Ascending aorta (tissue), 2 donors: ENCODE data around the gene SCML1. TPM values are rescaled to one million over a fixed set of nuclear protein-coding genes. Genes with fewer than 3 reads are reported as not detected.

ENCODE experiments used
- DNase-seq, 2 donors: peaks; one replicate each; pipeline ENCODE4 v3.0.0-alpha.2; 2019; ENCODE audit warnings: low spot score in 2 of 2
- H3K27ac ChIP-seq, 2 donors: fragments of 200-600 bp; sonication (generic); one replicate each; pipeline ENCODE4 v1.5.1; 2016 to 2017; ENCODE audit warnings: mild to moderate bottlenecking in 1 of 2
- H3K27me3 ChIP-seq: fragments of 200-600 bp; sonication (generic); one replicate; pipeline ENCODE4 v1.5.1; 2017
- H3K36me3 ChIP-seq, 2 donors: fragments of 200-600 bp; sonication (generic); one replicate each; pipeline ENCODE4 v1.5.1; 2016
- H3K4me1 ChIP-seq, 2 donors: fragments of 200-600 bp; sonication (generic); one replicate each; pipeline ENCODE4 v1.5.1; 2016 to 2017; ENCODE audit warnings: mild to moderate bottlenecking in 1 of 2
- H3K4me3 ChIP-seq, 2 donors: fragments of 200-600 bp; sonication (generic); one replicate each; pipeline ENCODE4 v1.5.1; 2016 to 2017; ENCODE audit warnings: mild to moderate bottlenecking in 1 of 2
- H3K9me3 ChIP-seq, 2 donors: fragments of 200-600 bp; sonication (generic); one replicate each; pipeline ENCODE4 v1.5.1; 2016
- CTCF ChIP-seq, 3 experiments: fragments of 200-600 bp in 2 of 3; fragments of 450-650 bp in 1 of 3; sonication (generic) in 2 of 3; IDR thresholded peaks; one replicate each; pipeline ENCODE4 v1.5.1; 2016 to 2019; ENCODE audit warnings: antibody characterized with exemption in 3 of 3, mild to moderate bottlenecking in 1 of 3, moderate library complexity in 1 of 3
- intact Hi-C: fragments of 100-400 bp; cut with DNase I; formaldehyde crosslinking; loops from one replicate; pipeline ENCODE4 v1.15.1; 2023
- total RNA-seq: library from RNA; depleted of rRNA; stranded (reverse); fragments of >200 nt; gene quantifications from one replicate; pipeline ENCODE4 v1.1.0, GENCODE V29; 2016

Gene SCML1
- total RNA-seq, 1 donor from 2014 or later: 5.7 TPM

GRCh38 chrX:17768997-17769396 is 31.7 kb downstream of the SCML1 start:
- intact Hi-C loops: no loop called here
- Histone ChIP-seq H3K4me3 (no peak overlapping the region), H3K9me3 (no peaks in the 10 kb centered on the region), H3K36me3 (no peaks in the 10 kb centered on the region), H3K27me3 (no peaks in the 10 kb centered on the region), H3K4me1 (no peaks in the 10 kb centered on the region), H3K27ac (no peak overlapping the region)
- no peak for TF ChIP-seq CTCF (IDR thresholded peaks at IDR 0.05)
- DNase-seq: no peak

- intact Hi-C loops: no loop called here
- Histone ChIP-seq H3K4me1 (no peaks in the 10 kb centered on the region), H3K36me3 (no peaks in the 10 kb centered on the region), H3K4me3 (no peak overlapping the region), H3K9me3 (no peaks in the 10 kb centered on the region), H3K27me3 (no peaks in the 10 kb centered on the region), H3K27ac (no peak overlapping the region)
- DNase-seq: no peak
- TF ChIP-seq CTCF (IDR thresholded peaks at IDR 0.05): no peak
Measured at GRCh38 chrX:17769701-17770269, 32.5 kb downstream of the SCML1 start.

- intact Hi-C loops: no loop called here
- no peaks in the 10 kb centered on the region for H3K4me1 ChIP-seq
- no peak for TF ChIP-seq CTCF (IDR thresholded peaks at IDR 0.05)
- H3K27ac ChIP-seq: no peak overlapping the region
- H3K4me3 ChIP-seq: no peak overlapping the region
- H3K27me3 ChIP-seq: no peaks in the 10 kb centered on the region
- no peaks in the 10 kb centered on the region for H3K9me3 ChIP-seq
- DNase-seq: no peak
- H3K36me3 ChIP-seq: no peaks in the 10 kb centered on the region
Measured at GRCh38 chrX:17773221-17773876, 36.1 kb downstream of the SCML1 start.

GRCh38 chrX:17774053-17774452 is 36.8 kb downstream of the SCML1 start:
- no peak overlapping the region for H3K27ac ChIP-seq
- H3K4me3 ChIP-seq: no peak overlapping the region
- no peak for TF ChIP-seq CTCF (IDR thresholded peaks at IDR 0.05)
- intact Hi-C loops: no loop called here
- no peaks in the 10 kb centered on the region for H3K27me3 ChIP-seq
- no peak for DNase-seq
- H3K9me3 ChIP-seq: no peaks in the 10 kb centered on the region
- no peaks in the 10 kb centered on the region for H3K36me3 ChIP-seq
- H3K4me1 ChIP-seq: no peaks in the 10 kb centered on the region

- no peak overlapping the region for H3K4me3 ChIP-seq
- no peak for DNase-seq
- no peak overlapping the region for H3K27ac ChIP-seq
- intact Hi-C loops: no loop called here
- no peaks in the 10 kb centered on the region for H3K9me3 ChIP-seq
- no peaks in the 10 kb centered on the region for H3K4me1 ChIP-seq
- TF ChIP-seq CTCF (IDR thresholded peaks at IDR 0.05): no peak
- H3K27me3 ChIP-seq: no peaks in the 10 kb centered on the region
- H3K36me3 ChIP-seq: no peaks in the 10 kb centered on the region
Measured at GRCh38 chrX:17778997-17779396, 41.7 kb downstream of the SCML1 start.
